ENCODE data around the gene NOC2L.

Gene NOC2L

DNA sequence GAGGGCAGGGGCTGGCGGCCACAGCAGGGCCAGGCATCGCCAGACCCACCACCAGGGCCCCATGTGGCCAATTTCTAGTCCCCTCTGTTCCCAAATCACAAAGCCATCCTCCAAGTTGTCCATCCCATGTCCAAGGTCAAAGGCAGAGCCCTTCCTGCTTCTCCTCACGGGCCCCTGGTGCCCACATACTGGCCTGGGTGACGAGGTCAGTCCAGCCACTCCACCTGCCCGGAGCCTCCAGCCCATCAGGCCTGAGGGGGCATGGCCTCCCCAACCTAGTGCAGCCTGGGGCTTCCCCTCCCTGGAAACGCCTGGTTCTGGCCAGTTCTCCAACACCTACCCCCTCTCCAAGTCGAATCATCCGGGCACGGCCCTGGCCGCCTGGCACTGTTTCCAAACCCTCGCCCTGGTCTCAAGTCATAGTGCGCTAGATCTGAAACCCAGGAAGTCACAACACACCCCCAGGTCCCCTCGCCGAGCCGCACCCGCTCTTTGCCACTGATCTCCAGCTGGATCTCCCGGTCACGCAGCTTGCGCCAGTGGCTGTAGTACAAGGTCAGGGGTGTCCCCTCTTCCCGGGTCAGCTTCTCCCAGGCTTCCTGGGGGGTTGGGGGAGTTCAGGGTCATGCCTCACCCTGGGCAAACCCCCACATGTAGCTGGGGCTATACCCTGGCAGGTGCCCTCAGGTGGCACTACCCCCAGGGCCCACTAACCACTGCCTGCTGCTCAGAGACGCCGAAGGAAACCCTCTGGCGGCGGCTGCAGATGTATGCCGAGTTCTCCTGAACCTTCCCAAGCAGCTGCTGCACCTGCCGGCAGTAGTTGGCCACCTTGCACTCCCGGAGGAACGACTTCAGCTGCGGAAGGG, 13.1 kb downstream of the NOC2L start:
- Histone ChIP-seq H3K36me3 (replicated peaks) (peaks cover 52% of the 10 kb centered on the region), H3K27ac (no peak overlapping the region), H3K4me3 (ENCODE audit: low read depth, low read length) (no peak overlapping the region), H3K27me3 (replicated peaks) (peaks cover 4% of the 10 kb centered on the region)
- in situ Hi-C loops (cut with HindIII; ENCODE audit: low pct_ligation_motif_present, low sequenced_read_pairs): no loop called here
- TF ChIP-seq, protein P1, sequence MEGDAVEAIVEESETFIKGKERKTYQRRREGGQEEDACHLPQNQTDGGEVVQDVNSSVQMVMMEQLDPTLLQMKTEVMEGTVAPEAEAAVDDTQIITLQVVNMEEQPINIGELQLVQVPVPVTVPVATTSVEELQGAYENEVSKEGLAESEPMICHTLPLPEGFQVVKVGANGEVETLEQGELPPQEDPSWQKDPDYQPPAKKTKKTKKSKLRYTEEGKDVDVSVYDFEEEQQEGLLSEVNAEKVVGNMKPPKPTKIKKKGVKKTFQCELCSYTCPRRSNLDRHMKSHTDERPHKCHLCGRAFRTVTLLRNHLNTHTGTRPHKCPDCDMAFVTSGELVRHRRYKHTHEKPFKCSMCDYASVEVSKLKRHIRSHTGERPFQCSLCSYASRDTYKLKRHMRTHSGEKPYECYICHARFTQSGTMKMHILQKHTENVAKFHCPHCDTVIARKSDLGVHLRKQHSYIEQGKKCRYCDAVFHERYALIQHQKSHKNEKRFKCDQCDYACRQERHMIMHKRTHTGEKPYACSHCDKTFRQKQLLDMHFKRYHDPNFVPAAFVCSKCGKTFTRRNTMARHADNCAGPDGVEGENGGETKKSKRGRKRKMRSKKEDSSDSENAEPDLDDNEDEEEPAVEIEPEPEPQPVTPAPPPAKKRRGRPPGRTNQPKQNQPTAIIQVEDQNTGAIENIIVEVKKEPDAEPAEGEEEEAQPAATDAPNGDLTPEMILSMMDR (IDR thresholded peaks at IDR 0.05; ENCODE audit: low read depth, low read length, missing control alignments): no peak
- DNase-seq: no peak

DNA sequence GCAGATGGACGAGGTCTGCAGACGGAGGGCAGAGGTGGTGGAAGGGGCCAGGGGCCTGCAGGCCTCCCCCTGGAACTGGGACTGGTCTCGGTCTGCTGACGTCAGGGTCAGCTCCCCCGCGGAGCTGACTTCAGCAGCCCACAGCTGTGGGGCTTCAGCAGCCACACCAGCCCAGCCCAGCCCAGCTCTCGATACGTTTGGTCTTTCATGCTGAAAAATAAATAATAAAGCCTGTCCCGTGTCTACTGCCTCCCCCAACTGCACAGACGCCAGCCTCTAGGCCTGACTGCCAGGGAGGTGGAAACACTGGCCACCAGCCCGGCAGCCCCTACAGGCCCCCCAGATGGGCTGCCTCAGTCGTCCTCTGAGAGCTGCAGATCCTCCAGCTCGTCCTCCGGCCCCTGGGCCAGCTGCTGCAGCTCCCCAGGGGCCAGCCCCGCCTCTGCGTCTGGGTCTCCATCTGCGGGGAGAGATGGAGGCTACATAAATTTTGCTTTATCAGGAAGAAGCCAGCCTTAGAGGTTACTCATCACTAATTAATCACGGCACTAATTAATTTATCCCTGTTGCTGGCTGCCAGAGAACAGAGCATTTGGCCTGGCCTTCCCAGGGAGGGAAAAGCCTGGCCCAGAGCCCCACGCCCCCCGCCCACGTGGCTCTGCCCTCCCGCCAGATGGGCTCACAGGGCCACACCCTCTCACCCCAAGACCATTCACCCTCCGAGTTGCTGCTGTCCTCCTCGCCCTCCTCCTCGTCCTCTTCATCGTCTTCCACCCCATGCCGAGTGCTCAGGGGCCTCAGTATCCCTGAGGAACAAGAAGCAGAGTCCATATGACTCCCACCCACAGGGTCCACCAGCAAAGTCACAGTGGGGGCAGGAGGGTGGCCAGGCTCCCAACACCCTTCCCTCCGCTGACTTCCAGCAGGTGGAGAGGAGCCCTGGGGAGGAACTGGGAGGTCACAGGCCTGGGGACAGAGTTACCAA, 14.4 kb downstream of the NOC2L start:
- TF ChIP-seq, protein P1 (IDR thresholded peaks at IDR 0.05; ENCODE audit: low read depth, low read length, missing control alignments): no peak
- no peak overlapping the region for H3K4me3 ChIP-seq (ENCODE audit: low read depth, low read length)
- H3K27me3 ChIP-seq (replicated peaks): peaks cover 4% of the 10 kb centered on the region
- no peak for DNase-seq
- in situ Hi-C loops (cut with HindIII; ENCODE audit: low pct_ligation_motif_present, low sequenced_read_pairs): no loop called here
- H3K36me3 ChIP-seq (replicated peaks): peaks cover 39% of the 10 kb centered on the region
- H3K27ac ChIP-seq: no peak overlapping the region

DNA sequence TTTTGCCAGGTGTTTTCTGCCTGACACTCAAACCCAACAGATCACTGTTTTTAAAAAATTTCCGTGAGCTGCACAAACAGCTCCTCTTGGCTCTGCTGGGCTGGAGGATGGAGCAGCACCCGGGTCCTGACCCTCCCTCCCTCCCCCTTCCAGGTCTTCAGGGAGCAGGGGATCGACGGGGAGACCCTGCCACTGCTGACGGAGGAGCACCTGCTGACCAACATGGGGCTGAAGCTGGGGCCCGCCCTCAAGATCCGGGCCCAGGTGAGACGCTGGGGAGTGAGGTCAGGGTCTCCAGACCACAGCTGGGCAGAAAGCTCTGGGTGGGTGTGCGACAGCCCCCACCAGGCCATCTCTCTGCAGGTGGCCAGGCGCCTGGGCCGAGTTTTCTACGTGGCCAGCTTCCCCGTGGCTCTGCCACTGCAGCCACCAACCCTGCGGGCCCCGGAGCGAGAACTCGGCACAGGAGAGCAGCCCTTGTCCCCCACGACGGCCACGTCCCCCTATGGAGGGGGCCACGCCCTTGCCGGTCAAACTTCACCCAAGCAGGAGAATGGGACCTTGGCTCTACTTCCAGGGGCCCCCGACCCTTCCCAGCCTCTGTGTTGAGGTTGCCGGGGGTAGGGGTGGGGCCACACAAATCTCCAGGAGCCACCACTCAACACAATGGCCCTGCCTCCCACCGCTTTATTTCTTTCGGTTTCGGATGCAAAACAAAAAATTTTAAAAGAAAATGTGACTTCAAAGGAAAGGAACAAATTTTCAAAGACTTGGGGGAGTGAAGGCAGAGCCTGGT, 15.3 kb downstream of the NOC2L start:
- Histone ChIP-seq H3K27me3 (replicated peaks) (peaks cover 4% of the 10 kb centered on the region), H3K36me3 (replicated peaks) (peaks cover 32% of the 10 kb centered on the region), H3K4me3 (ENCODE audit: low read depth, low read length) (no peak overlapping the region), H3K27ac (no peak overlapping the region)
- TF ChIP-seq, protein P1 (IDR thresholded peaks at IDR 0.05; ENCODE audit: low read depth, low read length, missing control alignments): no peak
- in situ Hi-C loops (cut with HindIII; ENCODE audit: low pct_ligation_motif_present, low sequenced_read_pairs): no loop called here
- no peak for DNase-seq

DNA sequence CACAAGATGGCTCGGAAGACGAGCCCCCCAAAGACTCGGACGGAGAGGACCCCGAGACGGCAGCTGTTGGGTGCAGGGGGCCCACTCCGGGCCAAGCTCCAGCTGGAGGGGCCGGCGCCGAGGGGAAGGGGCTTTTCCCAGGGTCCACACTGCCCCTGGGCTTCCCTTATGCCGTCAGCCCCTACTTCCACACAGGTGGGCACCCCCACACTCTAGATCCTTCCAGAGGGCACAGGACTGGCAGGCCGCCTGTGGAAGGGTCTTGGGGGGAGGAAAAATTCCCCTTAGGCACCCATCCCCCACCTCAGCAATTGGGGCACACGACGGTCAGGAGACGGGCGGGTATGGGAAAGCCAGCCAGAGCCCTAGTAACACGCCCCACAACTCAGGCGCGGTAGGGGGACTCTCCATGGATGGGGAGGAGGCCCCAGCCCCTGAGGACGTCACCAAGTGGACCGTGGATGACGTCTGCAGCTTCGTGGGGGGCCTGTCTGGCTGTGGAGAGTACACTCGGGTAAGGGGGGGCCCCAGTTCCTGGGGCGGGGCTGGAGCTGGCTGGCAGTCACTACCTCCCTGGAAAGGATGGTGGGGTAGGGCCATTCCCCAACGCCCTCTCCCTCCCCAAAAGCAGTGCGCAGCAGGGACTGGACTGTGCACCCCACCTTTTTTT, 16.1 kb downstream of the NOC2L start:
- peak; percentile 56 for DNase-seq
- Histone ChIP-seq H3K27me3 (replicated peaks) (peaks cover 4% of the 10 kb centered on the region), H3K27ac (no peak overlapping the region), H3K4me3 (ENCODE audit: low read depth, low read length) (peak overlapping the region; percentile 35), H3K36me3 (replicated peaks) (peaks cover 30% of the 10 kb centered on the region)
- in situ Hi-C loops (cut with HindIII; ENCODE audit: low pct_ligation_motif_present, low sequenced_read_pairs): no loop called here
- TF ChIP-seq, protein P1 (IDR thresholded peaks at IDR 0.05; ENCODE audit: low read depth, low read length, missing control alignments): no peak

DNA sequence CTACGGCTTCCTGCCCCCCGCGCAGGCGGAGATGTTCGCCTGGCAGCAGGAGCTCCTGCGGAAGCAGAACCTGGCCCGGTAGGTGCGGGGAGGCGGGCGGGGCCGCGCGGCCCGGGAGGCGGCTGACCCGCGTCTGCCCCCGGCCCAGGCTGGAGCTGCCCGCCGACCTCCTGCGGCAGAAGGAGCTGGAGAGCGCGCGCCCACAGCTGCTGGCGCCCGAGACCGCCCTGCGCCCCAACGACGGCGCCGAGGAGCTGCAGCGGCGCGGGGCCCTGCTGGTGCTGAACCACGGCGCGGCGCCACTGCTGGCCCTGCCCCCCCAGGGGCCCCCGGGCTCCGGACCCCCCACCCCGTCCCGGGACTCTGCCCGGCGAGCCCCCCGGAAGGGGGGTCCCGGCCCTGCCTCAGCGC, 16.6 kb downstream of the NOC2L start:
- H3K36me3 ChIP-seq (replicated peaks): peaks cover 24% of the 10 kb centered on the region
- DNase-seq: no peak
- TF ChIP-seq, protein P1 (IDR thresholded peaks at IDR 0.05; ENCODE audit: low read depth, low read length, missing control alignments): no peak
- no peak overlapping the region for H3K27ac ChIP-seq
- peak overlapping the region; percentile 49 for H3K4me3 ChIP-seq (ENCODE audit: low read depth, low read length)
- in situ Hi-C loops (cut with HindIII; ENCODE audit: low pct_ligation_motif_present, low sequenced_read_pairs): no loop called here
- H3K27me3 ChIP-seq (replicated peaks): peaks cover 4% of the 10 kb centered on the region

All from brain microvascular endothelial cell (primary cell).